ENCODE data around the gene CUX1. TPM values are rescaled to one million over a fixed set of nuclear protein-coding genes. Genes with fewer than 3 reads are reported as not detected.

Gene CUX1
- total and polyA plus RNA-seq, 2 donors (not counting 1 experiment from before 2014, with no cell fraction given): 22.7 to 38.1 TPM

- Histone ChIP-seq H3K9ac (ENCODE audit: insufficient read depth, low read length) (no peak overlapping the region), H3K27me3 (ENCODE audit: control insufficient read depth, insufficient read depth, low read length) (no peaks in the 10 kb centered on the region), H3K4me2 (ENCODE audit: extremely low read depth, insufficient read depth, low read length) (no peak overlapping the region), H3K4me3 (replicated peaks in 1 of 4; ENCODE audit: control extremely low read depth in 1 of 4, insufficient read depth in 1 of 4, low read depth in 3 of 4, low read length in 4 of 4) (no peak overlapping the region), H3K9me3 (ENCODE audit: control insufficient read depth, insufficient read depth, low read depth, low read length) (no peaks in the 10 kb centered on the region), H4K20me1 (ENCODE audit: control insufficient read depth, extremely low read depth, insufficient read depth, low read length) (no peaks in the 10 kb centered on the region), H3K27ac (ENCODE audit: insufficient read depth, low read length) (no peak overlapping the region), H3K4me1 (ENCODE audit: control insufficient read depth, extremely low read depth, insufficient read depth, low read length) (peaks cover 19% of the 10 kb centered on the region), H2AFZ (ENCODE audit: low read length) (no peak overlapping the region), H3K36me3 (ENCODE audit: control insufficient read depth, insufficient read depth, low read length) (no peaks in the 10 kb centered on the region), H3K79me2 (ENCODE audit: control insufficient read depth, insufficient read depth, low read length) (peaks cover 3% of the 10 kb centered on the region)
- no peak for DNase-seq (ENCODE audit: low read depth in 2 of 2)
- TF ChIP-seq EZH2 (IDR thresholded peaks at IDR 0.05; ENCODE audit: low read length, missing control alignments) (no peak), CTCF (conservative IDR thresholded peaks at IDR 0.05 in 1 of 2, IDR thresholded peaks at IDR 0.05 in 1 of 2; ENCODE audit: low read depth in 1 of 2, low read length in 2 of 2) (no peak)
Observed at GRCh38 chr7:101945034-101945758, 127.8 kb downstream of the CUX1 start.

- DNase-seq (ENCODE audit: low read depth in 2 of 2): peak; percentile 33 to 67
- Histone ChIP-seq H3K27me3 (ENCODE audit: control insufficient read depth, insufficient read depth, low read length) (no peaks in the 10 kb centered on the region), H3K4me3 (replicated peaks in 1 of 4; ENCODE audit: control extremely low read depth in 1 of 4, insufficient read depth in 1 of 4, low read depth in 3 of 4, low read length in 4 of 4) (no peak overlapping the region), H3K36me3 (ENCODE audit: control insufficient read depth, insufficient read depth, low read length) (no peaks in the 10 kb centered on the region), H2AFZ (ENCODE audit: low read length) (no peak overlapping the region), H3K9me3 (ENCODE audit: control insufficient read depth, insufficient read depth, low read depth, low read length) (no peaks in the 10 kb centered on the region), H4K20me1 (ENCODE audit: control insufficient read depth, extremely low read depth, insufficient read depth, low read length) (no peaks in the 10 kb centered on the region), H3K27ac (ENCODE audit: insufficient read depth, low read length) (no peak overlapping the region), H3K4me1 (ENCODE audit: control insufficient read depth, extremely low read depth, insufficient read depth, low read length) (peaks cover 9% of the 10 kb centered on the region), H3K4me2 (ENCODE audit: extremely low read depth, insufficient read depth, low read length) (no peak overlapping the region), H3K79me2 (ENCODE audit: control insufficient read depth, insufficient read depth, low read length) (peaks cover 2% of the 10 kb centered on the region), H3K9ac (ENCODE audit: insufficient read depth, low read length) (no peak overlapping the region)
- TF ChIP-seq EZH2 (IDR thresholded peaks at IDR 0.05; ENCODE audit: low read length, missing control alignments) (no peak), CTCF (conservative IDR thresholded peaks at IDR 0.05 in 1 of 2, IDR thresholded peaks at IDR 0.05 in 1 of 2; ENCODE audit: low read depth in 1 of 2, low read length in 2 of 2) (no peak)
Observed at GRCh38 chr7:101947899-101948298, 130.5 kb downstream of the CUX1 start.

GRCh38 chr7:101948650-101949049 is 131.2 kb downstream of the CUX1 start:
- no peaks in the 10 kb centered on the region for H4K20me1 ChIP-seq (ENCODE audit: control insufficient read depth, extremely low read depth, insufficient read depth, low read length)
- H3K27me3 ChIP-seq (ENCODE audit: control insufficient read depth, insufficient read depth, low read length): no peaks in the 10 kb centered on the region
- H3K9me3 ChIP-seq (ENCODE audit: control insufficient read depth, insufficient read depth, low read depth, low read length): no peaks in the 10 kb centered on the region
- TF ChIP-seq EZH2 (IDR thresholded peaks at IDR 0.05; ENCODE audit: low read length, missing control alignments) (no peak), CTCF (conservative IDR thresholded peaks at IDR 0.05 in 1 of 2, IDR thresholded peaks at IDR 0.05 in 1 of 2; ENCODE audit: low read depth in 1 of 2, low read length in 2 of 2) (no peak)
- H3K4me3 ChIP-seq (replicated peaks in 1 of 4; ENCODE audit: control extremely low read depth in 1 of 4, insufficient read depth in 1 of 4, low read depth in 3 of 4, low read length in 4 of 4): no peak overlapping the region
- DNase-seq (ENCODE audit: low read depth in 2 of 2): no peak
- H3K27ac ChIP-seq (ENCODE audit: insufficient read depth, low read length): no peak overlapping the region
- peaks cover 12% of the 10 kb centered on the region for H3K4me1 ChIP-seq (ENCODE audit: control insufficient read depth, extremely low read depth, insufficient read depth, low read length)
- H3K36me3 ChIP-seq (ENCODE audit: control insufficient read depth, insufficient read depth, low read length): no peaks in the 10 kb centered on the region
- no peak overlapping the region for H2AFZ ChIP-seq (ENCODE audit: low read length)
- H3K4me2 ChIP-seq (ENCODE audit: extremely low read depth, insufficient read depth, low read length): no peak overlapping the region
- no peak overlapping the region for H3K9ac ChIP-seq (ENCODE audit: insufficient read depth, low read length)
- H3K79me2 ChIP-seq (ENCODE audit: control insufficient read depth, insufficient read depth, low read length): peaks cover 2% of the 10 kb centered on the region

Data from fibroblast of lung (primary cell).